Umbilical cord (tissue), 2 donors: ENCODE data around the gene CPEB4. TPM values are rescaled to one million over a fixed set of nuclear protein-coding genes. Genes with fewer than 3 reads are reported as not detected.

Experiments
- DNase-seq: peaks from one replicate; pipeline ENCODE4 v3.0.0-alpha.2; 2015; ENCODE audit warnings: low spot score
- total RNA-seq: library from RNA; depleted of rRNA; stranded (reverse); fragments of >200 nt; gene quantifications from one replicate; pipeline ENCODE4 v1.2.3, GENCODE V29; 2014; ENCODE audit warnings: low replicate concordance; ENCODE audit not compliant: insufficient read depth

The CPEB4 gene
- total RNA-seq, 1 donor from 2014 or later = 31.5 TPM

GRCh38 chr5:173913686-173914321 lies 25.7 kb downstream of the CPEB4 start:
- no peak for DNase-seq

DNA sequence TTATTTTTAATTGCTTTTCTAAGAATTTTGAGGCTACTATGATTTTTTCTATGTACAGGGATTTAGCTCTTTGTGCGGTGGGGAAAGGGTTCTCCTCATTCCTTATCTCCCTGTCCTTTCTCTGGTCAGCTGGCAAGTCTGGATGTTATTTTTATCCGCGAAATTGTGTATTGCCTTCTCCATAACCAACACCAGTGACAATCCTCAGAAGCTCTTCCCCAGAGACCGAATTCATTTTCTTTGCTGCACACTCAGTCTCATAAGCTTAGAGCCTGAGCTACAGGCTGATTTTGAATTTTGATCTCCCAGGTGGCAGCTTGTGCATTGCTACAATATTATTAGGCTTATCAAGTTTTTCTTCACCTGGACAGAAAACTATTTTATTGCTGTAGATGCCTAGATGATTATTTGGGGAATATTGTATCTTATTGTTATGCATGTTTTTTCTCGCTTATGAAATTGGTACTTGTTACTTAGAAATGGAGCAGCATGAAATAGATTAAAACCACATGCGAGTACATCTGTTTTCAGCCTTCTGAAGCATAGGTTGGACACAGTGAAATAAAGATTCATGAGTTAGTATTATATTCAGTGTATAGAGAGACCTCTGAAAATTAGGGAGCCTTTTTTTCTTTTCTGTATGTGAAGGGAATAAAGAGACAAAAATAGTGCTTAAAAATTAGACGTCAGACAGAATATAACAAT lies 27.3 kb downstream of the CPEB4 start:
- DNase-seq = no peak

DNA sequence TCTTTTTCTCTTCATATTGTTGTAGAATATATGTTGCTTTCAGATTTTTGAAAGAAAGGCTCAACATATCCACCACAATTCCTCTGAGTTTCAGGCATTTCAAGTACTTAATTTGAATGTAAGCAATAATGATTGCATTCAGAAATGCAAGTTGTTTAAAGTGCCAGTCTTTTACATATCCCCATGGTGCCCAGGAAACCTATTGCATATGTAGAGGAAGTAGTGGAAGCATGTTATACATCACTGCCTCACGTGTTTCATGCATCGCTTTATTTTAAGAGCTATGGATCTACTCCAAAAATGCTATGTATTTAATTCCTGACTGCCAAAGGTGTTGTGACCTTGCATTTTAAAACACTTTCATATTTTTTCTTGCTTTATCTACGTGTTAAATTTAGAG lies 28.1 kb downstream of the CPEB4 start:
- DNase-seq = no peak

- DNase-seq = peak; percentile 94
Measured at GRCh38 chr5:173917788-173918786, 29.9 kb downstream of the CPEB4 start.

DNA sequence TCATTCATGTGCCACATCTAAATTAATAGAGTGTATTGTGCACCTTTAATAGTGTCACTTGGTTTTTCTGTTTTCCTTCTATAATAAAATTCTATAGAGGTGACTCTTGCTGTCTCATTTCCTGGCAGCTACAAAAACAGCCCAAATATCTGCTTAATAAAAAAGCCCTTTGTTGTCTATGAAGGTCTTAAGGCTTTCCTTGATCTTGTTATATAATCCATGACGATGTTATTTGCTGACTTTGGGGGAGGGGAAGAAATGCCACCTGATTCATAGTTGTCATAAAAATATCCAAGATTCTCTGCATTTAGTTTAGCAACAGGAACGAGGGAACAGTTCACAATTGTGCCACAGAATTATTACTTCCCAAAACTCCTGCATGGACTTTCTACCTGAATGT lies 31.3 kb downstream of the CPEB4 start:
- no peak for DNase-seq

DNA sequence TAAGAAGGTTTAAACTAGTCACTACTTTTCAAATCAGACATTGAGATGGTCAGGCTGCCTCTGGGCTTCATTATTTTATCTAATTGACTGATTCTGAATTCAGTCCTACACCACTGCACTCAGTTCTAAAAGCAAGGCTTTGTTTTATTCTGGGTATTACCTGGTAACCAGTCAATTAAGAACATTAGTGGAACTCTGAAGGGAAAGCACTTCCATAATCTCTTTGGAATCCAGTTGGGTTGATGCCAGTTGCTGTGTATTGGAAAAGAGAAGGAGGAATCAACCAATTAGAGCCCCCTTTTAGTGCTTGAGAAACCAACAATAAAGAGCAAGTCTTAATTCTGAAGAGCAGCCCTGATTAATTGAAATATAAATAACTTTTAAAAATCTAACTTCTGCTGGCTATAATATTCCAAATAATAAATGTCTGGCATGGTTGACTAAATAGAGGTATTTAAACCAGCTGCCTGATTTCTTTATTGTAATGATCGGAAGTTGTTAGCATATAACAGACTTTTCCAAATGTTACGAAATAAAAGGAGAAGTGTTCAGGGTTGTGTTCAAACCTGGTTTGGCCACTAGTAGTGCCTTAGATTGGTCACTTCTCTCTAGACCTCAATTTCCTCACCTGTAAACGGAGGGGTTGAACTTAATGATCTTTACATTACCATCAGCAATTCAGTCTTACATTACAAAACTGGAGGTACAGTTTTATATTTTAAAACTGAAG lies 32.0 kb downstream of the CPEB4 start:
- DNase-seq = no peak

DNA sequence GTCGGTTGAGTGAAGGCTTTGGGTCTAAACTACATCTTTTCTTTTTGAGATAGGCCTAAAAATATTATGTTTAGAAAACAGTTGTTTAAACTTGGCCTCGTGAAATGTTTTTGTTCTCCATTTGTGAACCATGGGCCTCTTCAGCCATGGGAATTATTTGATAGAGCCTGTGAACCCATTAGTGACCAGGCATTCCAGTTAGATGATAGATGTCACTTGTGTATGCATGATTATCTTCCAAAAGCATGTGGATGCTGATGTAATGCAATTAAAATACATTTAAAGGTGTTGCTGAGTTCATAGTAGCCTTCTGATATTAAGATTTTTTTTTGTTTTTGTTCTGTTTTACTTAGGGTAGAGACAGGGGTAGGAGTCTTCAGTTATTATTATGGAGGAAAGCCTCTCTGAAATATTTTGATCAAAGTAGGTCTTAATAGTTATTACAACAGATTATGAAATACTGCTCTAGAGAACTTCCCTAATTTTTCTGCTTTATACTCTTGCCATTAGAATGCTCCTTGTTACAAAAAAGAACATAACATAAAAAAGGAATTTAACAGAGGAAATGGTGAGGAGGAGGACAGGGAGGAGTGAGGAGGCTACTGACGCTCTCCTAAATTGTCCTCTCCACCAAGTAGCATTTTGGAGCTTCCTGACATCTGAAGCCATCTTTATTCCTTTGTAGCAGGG lies 32.9 kb downstream of the CPEB4 start:
- DNase-seq = no peak

GRCh38 chr5:173922527-173922926 lies 34.4 kb downstream of the CPEB4 start:
- DNase-seq = no peak

GRCh38 chr5:173923218-173924095 lies 35.3 kb downstream of the CPEB4 start:
- DNase-seq = peak; percentile 80

- DNase-seq = no peak
Measured at GRCh38 chr5:173924899-173925298, 36.8 kb downstream of the CPEB4 start.

DNA sequence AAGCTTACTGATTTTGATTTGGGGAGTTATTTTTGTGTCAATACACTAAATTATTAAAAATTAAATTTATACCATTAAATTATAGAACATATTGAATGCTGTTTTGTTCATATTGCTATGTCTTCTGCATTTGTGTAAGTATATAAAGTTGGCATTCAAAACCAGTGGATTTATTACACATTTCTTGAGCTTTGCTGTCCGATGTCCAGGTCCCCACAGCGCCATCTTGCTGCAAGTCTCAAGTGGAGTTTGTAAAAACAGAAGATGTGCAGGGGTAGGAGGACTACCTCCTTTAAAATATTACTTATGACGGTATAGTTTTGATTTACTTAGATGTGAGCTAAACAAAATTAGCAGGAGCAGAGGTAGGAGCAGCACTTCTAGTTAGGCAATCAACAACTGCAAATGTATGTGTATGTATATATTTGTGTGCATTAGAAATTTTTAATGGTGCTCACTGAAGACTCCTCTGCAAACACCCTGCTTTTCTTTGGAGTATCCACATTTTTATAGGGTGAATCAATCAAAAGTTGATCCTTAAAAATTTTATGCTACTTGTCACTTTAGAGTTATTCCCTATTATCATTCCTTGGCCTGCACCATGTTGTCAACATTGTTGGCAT lies 37.4 kb downstream of the CPEB4 start:
- DNase-seq = peak; percentile 31

- DNase-seq = peak; percentile 30
Measured at GRCh38 chr5:173926359-173926758, 38.2 kb downstream of the CPEB4 start.

- DNase-seq = no peak
Measured at GRCh38 chr5:173928871-173929574, 40.9 kb downstream of the CPEB4 start.

DNA sequence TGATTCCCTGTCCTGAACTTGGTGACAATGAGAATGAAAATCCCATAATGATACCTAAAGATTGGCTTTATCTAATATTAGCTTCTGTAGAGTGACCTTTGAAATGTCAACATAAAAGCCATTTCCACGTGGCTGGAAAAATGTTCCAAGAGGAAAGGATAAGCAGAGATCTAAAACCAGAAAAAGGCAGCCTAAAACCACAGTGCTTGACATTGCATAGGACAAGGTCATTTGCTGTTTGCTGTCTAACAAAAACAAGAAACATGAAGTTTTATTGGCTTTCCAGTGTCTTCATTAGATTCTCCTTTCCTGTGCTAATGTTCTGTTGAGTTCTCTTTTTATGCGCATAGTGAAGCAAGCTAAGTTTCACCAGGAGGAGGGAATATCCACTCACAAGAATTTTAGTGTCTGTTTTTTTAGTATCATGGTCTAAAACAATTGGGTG lies 44.6 kb downstream of the CPEB4 start:
- DNase-seq = no peak

GRCh38 chr5:173933901-173934300 lies 45.8 kb downstream of the CPEB4 start:
- DNase-seq = no peak

- no peak for DNase-seq
Measured at GRCh38 chr5:173935396-173935795, 47.2 kb downstream of the CPEB4 start.

DNA sequence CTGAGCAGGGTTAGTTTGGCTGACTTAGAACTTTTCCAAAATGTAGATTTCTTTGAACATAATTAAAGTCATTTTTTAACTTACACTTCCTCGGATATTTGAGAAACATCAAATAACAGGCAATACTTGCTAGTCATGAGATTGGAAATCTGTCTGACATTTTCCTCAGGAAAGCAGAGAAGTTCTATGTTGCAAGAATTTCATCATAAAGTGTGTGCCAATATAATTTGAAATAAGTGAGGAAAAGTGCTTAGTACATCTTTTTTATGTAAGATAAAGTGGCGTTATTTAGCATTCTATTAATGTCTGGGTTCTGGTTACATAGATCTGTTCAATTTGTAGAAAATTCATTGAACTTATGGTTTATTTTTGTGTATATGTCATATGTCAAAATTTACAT lies 52.1 kb downstream of the CPEB4 start:
- DNase-seq = no peak

DNA sequence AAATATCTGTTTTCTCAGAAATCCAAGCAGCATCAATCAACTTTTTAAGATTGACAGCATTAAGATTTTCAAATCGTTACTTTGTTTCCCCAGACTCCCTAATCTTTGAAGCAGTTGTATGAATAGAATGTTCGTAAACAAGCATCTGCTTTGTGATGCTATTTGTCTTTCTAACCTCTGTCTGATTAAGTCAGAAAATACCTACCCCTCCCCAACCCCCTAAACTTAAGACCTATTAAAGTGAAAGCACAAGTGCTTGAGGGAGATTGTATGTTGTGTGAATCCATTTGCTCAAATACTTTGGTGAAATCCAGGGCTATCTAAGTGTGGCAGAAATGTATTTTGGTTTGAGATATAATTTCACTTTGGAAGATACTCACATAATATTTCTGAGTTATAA lies 53.0 kb downstream of the CPEB4 start:
- no peak for DNase-seq
